Gastrocnemius medialis (tissue), 4 donors: ENCODE results near the gene CLEC18B.
"Not testable (repeated sequence)": the region's sequence is repeated elsewhere in the genome, so short reads cannot be mapped to it uniquely, and the experiment has no call there.

Experiments
- CTCF ChIP-seq, 5 experiments: fragments of 450-650 bp in 3 of 5; fragments of 200-600 bp in 2 of 5; sonication (generic) in 2 of 5; IDR thresholded peaks in 4 of 5; conservative IDR thresholded peaks in 1 of 5; 1 replicate in 4 of 5; 2 replicates in 1 of 5; pipeline ENCODE4 v1.5.1; 2016 to 2019; ENCODE audit warnings: antibody characterized with exemption in 5 of 5, mild to moderate bottlenecking in 3 of 5, moderate library complexity in 3 of 5
- POLR2A ChIP-seq, 2 donors: fragments of 450-650 bp; IDR thresholded peaks; one replicate each; pipeline ENCODE4 v1.6.1; 2017; ENCODE audit warnings: antibody characterized with exemption in 2 of 2, mild to moderate bottlenecking in 2 of 2, moderate library complexity in 2 of 2

GRCh38 chr16:74396521-74397017 lies 24.7 kb downstream of the CLEC18B start:
- not testable (repeated sequence) for TF ChIP-seq CTCF (IDR thresholded peaks at IDR 0.05 in 4 of 5, conservative IDR thresholded peaks at IDR 0.05 in 1 of 5); POLR2A (IDR thresholded peaks at IDR 0.05)
